GM12878 (cell line): ENCODE measurements around the gene PAIP2. TPM values are rescaled to one million over a fixed set of nuclear protein-coding genes. Genes with fewer than 3 reads are reported as not detected.

Source experiments
- BHLHE40 ChIP-seq, 2 experiments: fragments of 450-650 bp in 1 of 2; IDR thresholded peaks; 2 replicates each; pipeline ENCODE4 v1.6.1; 2011 to 2017; ENCODE audit warnings: low read depth in 2 of 2, borderline replicate concordance in 1 of 2, improper control_type of control experiment in 1 of 2, low read length in 1 of 2, mild to moderate bottlenecking in 1 of 2
- E2F4 ChIP-seq: IDR thresholded peaks from 2 replicates; pipeline ENCODE4 v1.6.1; 2012; ENCODE audit warnings: low read depth, low read length, improper control_type of control experiment
- E4F1 ChIP-seq: fragments of 450-650 bp; IDR thresholded peaks from 2 replicates; pipeline ENCODE4 v1.6.1; 2018; ENCODE audit warnings: borderline replicate concordance, mild to moderate bottlenecking; ENCODE audit not compliant: partially characterized antibody
- HDGF ChIP-seq: fragments of 450-650 bp; IDR thresholded peaks from 2 replicates; pipeline ENCODE4 v1.6.1; 2016; ENCODE audit warnings: antibody characterized with exemption
- KAT2A ChIP-seq: conservative IDR thresholded peaks from 2 replicates; pipeline ENCODE4 v1.6.1; 2011; ENCODE audit warnings: low read depth, low read length; ENCODE audit not compliant: control insufficient read depth
- KDM1A ChIP-seq: fragments of 200-600 bp; sonication (generic); IDR thresholded peaks from 2 replicates; pipeline ENCODE4 v1.6.1; 2016; ENCODE audit warnings: borderline replicate concordance
- LARP7 ChIP-seq: fragments of 450-650 bp; IDR thresholded peaks from 2 replicates; pipeline ENCODE4 v1.6.1; 2017; ENCODE audit warnings: mild to moderate bottlenecking
- MYC ChIP-seq: IDR thresholded peaks from 2 replicates; pipeline ENCODE4 v1.6.1; 2011; ENCODE audit warnings: mild to moderate bottlenecking, low read length, moderate library complexity, inconsistent platforms; ENCODE audit not compliant: insufficient read depth, insufficient replicate concordance, insufficient read length, severe bottlenecking
- NKRF ChIP-seq: fragments of 450-650 bp; conservative IDR thresholded peaks from 2 replicates; pipeline ENCODE4 v1.6.1; 2017; ENCODE audit warnings: mild to moderate bottlenecking, moderate library complexity
- PAX5 ChIP-seq: IDR thresholded peaks from 2 replicates; pipeline ENCODE4 v1.6.1; 2011; ENCODE audit warnings: low read depth, low read length, borderline replicate concordance
- PKNOX1 ChIP-seq: fragments of 450-650 bp; IDR thresholded peaks from 2 replicates; pipeline ENCODE4 v1.6.1; 2016; ENCODE audit warnings: mild to moderate bottlenecking
- POLR2A ChIP-seq: IDR thresholded peaks from 2 replicates; pipeline ENCODE4 v1.6.1; 2011; ENCODE audit warnings: low read depth, mild to moderate bottlenecking, low read length
- SMAD1 ChIP-seq: fragments of 450-650 bp; IDR thresholded peaks from 2 replicates; pipeline ENCODE4 v1.6.1; 2018; ENCODE audit warnings: mild to moderate bottlenecking, low read depth; ENCODE audit not compliant: partially characterized antibody
- SMARCA5 ChIP-seq: fragments of 450-650 bp; IDR thresholded peaks from 2 replicates; pipeline ENCODE4 v1.6.1; 2017; ENCODE audit warnings: mild to moderate bottlenecking
- YBX1 ChIP-seq: fragments of 450-650 bp; IDR thresholded peaks from 2 replicates; pipeline ENCODE4 v1.6.1; 2016; ENCODE audit warnings: antibody characterized with exemption
- ZBTB11 ChIP-seq: fragments of 450-650 bp; formaldehyde crosslinking; IDR thresholded peaks from 2 replicates; pipeline ENCODE4 v1.5.0; 2022; ENCODE audit warnings: mild to moderate bottlenecking, missing genetic modification characterization
- ZBTB33 ChIP-seq: fragments of 450-650 bp; IDR thresholded peaks from 2 replicates; pipeline ENCODE4 v1.6.1; 2017; ENCODE audit warnings: mild to moderate bottlenecking
- ZNF207 ChIP-seq: fragments of 450-650 bp; IDR thresholded peaks from 2 replicates; pipeline ENCODE4 v1.6.1; 2014; ENCODE audit warnings: antibody characterized with exemption, mild to moderate bottlenecking, borderline replicate concordance
- polyA plus RNA-seq, 11 experiments: library from polyadenylated mRNA; depleted of rRNA in 4 of 11; unstranded in 6 of 11; stranded (reverse) in 5 of 11; fragments of >200 nt; fragmentation: Nextera tagmentation in 4 of 11; fragmentation: Illumina TruSeq in 1 of 11; extraction: Ambion mirVana in 4 of 11; extraction: Trizol in 1 of 11; gene quantifications; 1 replicate in 1 of 11; 2 replicates in 10 of 11; pipeline versions ENCODE4 v1.2.1 to v1.2.3, GENCODE V29; 2011 to 2016; ENCODE audit warnings: inconsistent platforms in 2 of 11, missing spikeins in 2 of 11, low read depth in 1 of 11
- total RNA-seq, 4 experiments: library from RNA; depleted of rRNA in 3 of 4; stranded (reverse); fragments of >200 nt in 3 of 4; fragmentation: Illumina TruSeq in 1 of 4; extraction: Trizol in 1 of 4; gene quantifications; 2 replicates each; pipeline versions ENCODE4 v1.2.1 to v1.2.3, GENCODE V29; 2013 to 2021

The PAIP2 gene
- total and polyA plus RNA-seq, 10 of the 15 experiments (the other 5 are each of a cell fraction or from before 2014, with no cell fraction given): 49.9 to 154 (median 102) TPM

GRCh38 chr5:139399501-139400121 lies 58.0 kb downstream of the PAIP2 start (continued):
- no peak for TF ChIP-seq E4F1
- no peak for TF ChIP-seq LARP7
- TF ChIP-seq ZNF207: no peak
- 0 out of 2 replicates have a peak, but pooled peaks have one; percentile 37 for TF ChIP-seq POLR2A
- no peak for TF ChIP-seq MYC
- peak; percentile 34; the same call in 1 of the 2 replicates for TF ChIP-seq PKNOX1
- TF ChIP-seq SMAD1: peak; percentile 83
- TF ChIP-seq E2F4: no peak
- TF ChIP-seq NKRF: no peak
- TF ChIP-seq YBX1: no peak
- peak; percentile 63 to 71; a peak in 3 of 4 replicates for TF ChIP-seq BHLHE40 (IDR thresholded peaks at IDR 0.05; ENCODE audit: borderline replicate concordance in 1 of 2, low read depth in 2 of 2, low read length in 1 of 2)
- no peak for TF ChIP-seq KDM1A
- no peak for TF ChIP-seq HDGF
- no peak for TF ChIP-seq SMARCA5
- no peak for TF ChIP-seq KAT2A
- TF ChIP-seq PAX5: peak; percentile 59; the same call in 1 of the 2 replicates
- no peak for TF ChIP-seq ZBTB33
- TF ChIP-seq ZBTB11 (CRISPR knock-in tag): no peak
